ENCODE measurements around the gene JSRP1. TPM values are rescaled to one million over a fixed set of nuclear protein-coding genes. Genes with fewer than 3 reads are reported as not detected.

JSRP1 gene
- total and polyA plus RNA-seq, 4 donors, result 0.25 to 0.45 (median 0.39) TPM; not detected in 1

GRCh38 chr19:2303211-2303798, 47.1 kb upstream of the JSRP1 start:
- Histone ChIP-seq H3K36me3 (ENCODE audit: control insufficient read depth in 4 of 4, insufficient read depth in 3 of 4, low read depth in 1 of 4, low read length in 3 of 4) (no peaks in the 10 kb centered on the region), H3K9me3 (ENCODE audit: control insufficient read depth in 4 of 4, low read length in 3 of 4) (no peaks in the 10 kb centered on the region), H3K4me3 (ENCODE audit: low read depth in 1 of 3, low read length in 3 of 3) (no peak overlapping the region), H3K9ac (ENCODE audit: low read depth in 1 of 2, low read length in 2 of 2) (no peak overlapping the region), H3K4me1 (ENCODE audit: control insufficient read depth in 4 of 4, insufficient read depth in 4 of 4, low read length in 3 of 4) (peaks cover 0 to 7% (median under 1%) of the 10 kb centered on the region in 4 donors), H3K27ac (ENCODE audit: low read depth in 1 of 2, low read length in 2 of 2) (no peak overlapping the region), H3K27me3 (ENCODE audit: control insufficient read depth in 4 of 4, insufficient read depth in 4 of 4, low read length in 3 of 4) (peaks cover 0 to 3% (median 3%) of the 10 kb centered on the region in 4 donors)
- WGBS, result 70% methylated on average over 26 of the region's 26 CpGs
- no peak for TF ChIP-seq ZBTB33 (IDR thresholded peaks at IDR 0.05)
- no peak for TF ChIP-seq RXRA (IDR thresholded peaks at IDR 0.05)
- TF ChIP-seq HNF4A (conservative IDR thresholded peaks at IDR 0.05), result no peak
- TF ChIP-seq GABPA (IDR thresholded peaks at IDR 0.05 in 1 of 2, conservative IDR thresholded peaks at IDR 0.05 in 1 of 2), result no peak
- no peak for TF ChIP-seq CTCF (IDR thresholded peaks at IDR 0.05; ENCODE audit: low read depth, low read length, missing input control)
- TF ChIP-seq ATF3 (IDR thresholded peaks at IDR 0.05), result no peak
- no peak for TF ChIP-seq FOXA2 (IDR thresholded peaks at IDR 0.05)
- TF ChIP-seq REST (IDR thresholded peaks at IDR 0.05), result no peak
- no peak for TF ChIP-seq FOXA1 (IDR thresholded peaks at IDR 0.05)
- no peak for TF ChIP-seq JUND (IDR thresholded peaks at IDR 0.05)
- DNase-seq (ENCODE audit: low spot score), result no peak

- no peak for DNase-seq (ENCODE audit: low spot score)
- Histone ChIP-seq H3K36me3 (ENCODE audit: control insufficient read depth in 4 of 4, insufficient read depth in 3 of 4, low read depth in 1 of 4, low read length in 3 of 4) (no peaks in the 10 kb centered on the region), H3K4me1 (ENCODE audit: control insufficient read depth in 4 of 4, insufficient read depth in 4 of 4, low read length in 3 of 4) (peaks cover 0 to 5% (median 0%) of the 10 kb centered on the region in 4 donors), H3K27me3 (ENCODE audit: control insufficient read depth in 4 of 4, insufficient read depth in 4 of 4, low read length in 3 of 4) (peaks cover 0 to 3% (median 3%) of the 10 kb centered on the region in 4 donors), H3K9ac (ENCODE audit: low read depth in 1 of 2, low read length in 2 of 2) (no peak overlapping the region), H3K9me3 (ENCODE audit: control insufficient read depth in 4 of 4, low read length in 3 of 4) (no peaks in the 10 kb centered on the region), H3K4me3 (ENCODE audit: low read depth in 1 of 3, low read length in 3 of 3) (no peak overlapping the region), H3K27ac (ENCODE audit: low read depth in 1 of 2, low read length in 2 of 2) (no peak overlapping the region)
- WGBS, result 18% methylated on average over 62 of the region's 62 CpGs
- TF ChIP-seq GABPA (IDR thresholded peaks at IDR 0.05 in 1 of 2, conservative IDR thresholded peaks at IDR 0.05 in 1 of 2) (no peak), RAD21 (IDR thresholded peaks at IDR 0.05) (no peak), CTCF (IDR thresholded peaks at IDR 0.05; ENCODE audit: low read depth, low read length, missing input control) (no peak), NR2F2 (IDR thresholded peaks at IDR 0.05) (no peak), HNF4G (IDR thresholded peaks at IDR 0.05) (no peak), FOXA1 (IDR thresholded peaks at IDR 0.05) (no peak), HNF4A (conservative IDR thresholded peaks at IDR 0.05) (no peak), RXRA (IDR thresholded peaks at IDR 0.05) (no peak), ATF3 (IDR thresholded peaks at IDR 0.05) (no peak), FOXA2 (IDR thresholded peaks at IDR 0.05) (no peak), EGR1 (IDR thresholded peaks at IDR 0.05; ENCODE audit: low read depth in 2 of 2) (no peak), MAX (IDR thresholded peaks at IDR 0.05) (no peak), SP1 (IDR thresholded peaks at IDR 0.05) (no peak), JUND (IDR thresholded peaks at IDR 0.05) (no peak), YY1 (IDR thresholded peaks at IDR 0.05) (no peak)
Measured at GRCh38 chr19:2302319-2303210, 46.3 kb upstream of the JSRP1 start.
